GM21515 (cell line): ENCODE data around the gene CDCA7L.
A peak's percentile ranks its signal among the peaks of the same experiment; 100 is the strongest.
"Not testable (repeated sequence)": the region's sequence is repeated elsewhere in the genome, so short reads cannot be mapped to it uniquely, and the experiment has no call there.

Source experiments
- ATAC-seq: cut with Tn5 transposase; IDR thresholded peaks from one replicate; pipeline ENCODE4 v1.9.1; 2021; ENCODE audit not compliant: unreplicated experiment

CDCA7L gene

DNA sequence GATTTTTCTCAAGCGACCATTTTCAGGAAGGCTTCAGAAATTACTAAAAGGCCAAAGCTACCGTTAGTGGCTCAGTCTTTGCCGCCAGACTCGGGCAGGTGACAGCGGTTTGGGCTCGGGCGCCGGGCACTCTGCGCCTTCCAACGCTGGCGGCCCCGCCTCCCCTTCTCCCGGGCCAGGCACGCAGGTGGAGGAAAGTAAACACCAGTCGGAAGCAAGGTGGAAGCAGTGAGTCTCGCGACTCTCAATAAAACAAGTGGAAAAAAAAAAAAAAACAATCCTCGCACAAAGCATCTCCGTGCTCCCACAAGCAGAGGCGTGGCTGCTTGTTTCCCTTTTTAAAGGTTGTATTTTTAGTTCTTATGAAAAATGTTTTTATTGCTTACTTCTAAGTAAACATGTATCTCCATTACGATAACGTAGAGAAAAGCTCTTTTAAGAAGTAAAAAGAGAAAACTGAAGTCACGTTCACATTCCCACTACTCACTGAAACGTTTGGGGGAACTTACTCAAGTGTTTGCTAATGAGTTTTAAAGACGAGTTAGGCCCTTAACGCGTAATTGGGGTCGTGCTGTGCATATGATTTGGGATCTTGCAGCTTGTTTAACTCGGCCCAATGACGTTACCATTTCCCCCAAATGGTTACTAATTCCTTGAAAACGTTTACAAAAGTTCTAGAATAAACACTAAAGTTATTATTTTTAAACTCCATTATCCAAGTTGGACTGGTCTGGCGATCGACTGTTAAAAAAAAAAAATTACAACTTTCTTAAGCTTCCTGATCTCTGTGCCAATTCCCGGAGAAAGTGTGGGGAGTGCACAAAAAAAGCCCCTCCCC, 864 bp downstream of the CDCA7L start:
- no peak for ATAC-seq

DNA sequence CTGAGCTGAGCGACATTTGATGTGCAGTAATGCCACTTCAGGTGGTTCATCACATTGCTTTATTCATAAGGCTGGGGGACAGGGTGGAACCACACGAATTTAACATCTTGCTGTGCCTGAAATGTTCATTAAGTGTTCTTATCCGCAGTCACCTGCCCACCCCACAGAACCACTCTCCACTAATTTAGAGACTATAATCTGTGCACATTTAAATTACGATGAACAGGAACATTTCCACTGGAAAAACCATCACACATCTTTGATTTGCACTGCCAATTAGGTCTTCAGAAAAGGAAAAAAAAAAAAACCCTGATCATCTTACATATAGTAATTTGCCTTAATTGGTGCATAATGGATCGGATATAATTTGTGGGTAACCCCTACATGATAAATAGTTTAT, 2.3 kb downstream of the CDCA7L start:
- ATAC-seq: no peak

DNA sequence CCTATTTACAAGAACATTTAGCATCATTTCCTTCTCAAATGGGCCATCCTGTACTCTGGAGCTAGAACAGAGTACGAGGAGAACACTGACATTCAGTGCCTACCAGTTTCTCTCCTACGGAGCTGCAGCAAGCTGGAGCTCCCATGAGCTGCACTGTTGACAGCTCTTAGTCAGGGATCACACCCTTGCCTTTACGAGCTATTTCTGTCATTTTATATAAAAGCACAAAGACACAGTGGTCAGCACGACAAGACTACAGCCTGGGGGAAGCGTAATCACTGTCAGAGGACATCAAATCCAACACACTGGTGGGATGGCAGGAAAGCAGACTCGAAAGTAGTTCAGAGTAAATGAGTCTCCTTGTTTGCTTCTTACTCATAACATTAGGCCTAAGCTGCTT, 2.7 kb downstream of the CDCA7L start:
- no peak for ATAC-seq

DNA sequence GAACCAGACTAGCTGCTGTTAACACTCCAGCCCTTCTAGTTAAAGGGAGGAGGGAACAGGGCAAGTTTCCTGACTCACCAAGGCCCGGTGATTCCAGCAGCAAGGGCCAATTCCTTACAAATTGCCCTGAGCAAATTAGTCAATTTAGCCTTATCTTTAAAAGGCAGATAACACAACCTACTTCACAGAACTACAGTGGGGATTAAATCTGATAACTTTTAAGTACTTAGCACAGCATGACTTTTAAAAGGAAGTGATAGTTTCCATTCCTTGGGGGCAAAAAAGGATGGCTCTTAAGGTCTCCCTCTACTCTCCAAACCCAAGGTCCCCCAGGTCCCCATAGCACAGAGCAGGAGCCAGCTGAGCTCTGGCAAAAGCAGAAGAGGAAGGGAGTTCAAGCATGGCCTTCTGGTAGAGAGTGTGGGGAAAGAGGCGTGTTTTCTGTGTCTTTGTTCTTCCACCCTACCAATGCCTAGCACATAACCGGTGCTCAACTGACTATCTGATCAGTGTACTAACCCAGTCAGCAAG, 4.0 kb downstream of the CDCA7L start:
- ATAC-seq: peak; percentile 28

DNA sequence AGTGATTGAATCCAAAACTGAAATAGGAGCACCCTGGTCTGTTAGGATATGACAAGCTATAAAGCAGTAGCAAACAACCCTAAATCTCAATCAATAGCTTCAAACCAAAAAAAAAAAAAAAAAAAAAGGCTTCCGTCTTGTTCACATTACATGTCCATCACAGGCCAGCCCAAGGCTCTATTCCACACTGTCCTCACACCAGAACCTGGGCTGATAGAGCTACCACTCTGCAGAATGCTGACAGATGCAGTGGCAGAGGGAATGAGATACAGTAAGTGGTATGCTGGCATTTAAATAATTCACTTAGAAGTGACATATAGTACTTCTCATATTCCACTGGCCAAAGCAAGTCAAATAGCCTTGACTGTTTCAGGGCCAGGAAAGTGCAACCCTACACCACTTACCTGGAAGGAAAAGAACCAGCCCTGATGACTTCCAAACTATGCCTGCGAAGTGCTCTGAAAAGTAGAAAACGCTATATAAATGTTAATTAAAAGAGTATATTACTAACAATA, 5.8 kb downstream of the CDCA7L start:
- ATAC-seq: no peak

DNA sequence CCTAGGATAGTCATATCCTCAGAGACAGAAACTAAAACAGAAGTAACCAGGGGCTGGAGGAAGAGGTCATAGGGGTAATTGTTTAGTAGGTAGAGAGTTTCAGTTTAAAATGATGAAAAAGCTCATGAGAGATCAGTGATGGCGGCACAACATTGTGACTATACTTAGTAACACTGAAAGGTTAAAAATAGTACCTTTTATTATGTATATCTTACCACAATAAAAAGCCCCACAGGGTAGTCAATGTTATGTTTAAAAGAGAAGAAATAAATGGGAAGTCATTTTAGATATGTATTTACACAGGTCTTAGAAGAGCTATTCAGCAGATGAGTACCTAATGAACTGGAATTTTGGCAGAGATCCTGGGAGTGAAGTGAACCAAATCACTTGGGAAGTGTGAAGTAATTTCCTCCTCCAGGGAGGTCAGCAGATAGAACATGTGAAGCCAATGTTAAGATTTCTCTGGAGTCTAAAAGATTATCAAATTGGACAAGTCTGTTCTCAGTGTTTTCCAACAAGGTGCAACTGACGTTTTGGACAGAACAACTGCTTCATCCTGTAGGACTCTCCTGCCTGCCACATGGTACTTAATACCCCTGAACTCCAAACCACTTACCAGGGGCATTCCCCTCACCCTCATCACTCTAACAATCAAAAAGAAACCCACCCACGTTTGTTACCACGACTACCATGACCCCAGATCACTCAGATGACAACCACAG, 6.4 kb downstream of the CDCA7L start:
- peak; percentile 64 for ATAC-seq

DNA sequence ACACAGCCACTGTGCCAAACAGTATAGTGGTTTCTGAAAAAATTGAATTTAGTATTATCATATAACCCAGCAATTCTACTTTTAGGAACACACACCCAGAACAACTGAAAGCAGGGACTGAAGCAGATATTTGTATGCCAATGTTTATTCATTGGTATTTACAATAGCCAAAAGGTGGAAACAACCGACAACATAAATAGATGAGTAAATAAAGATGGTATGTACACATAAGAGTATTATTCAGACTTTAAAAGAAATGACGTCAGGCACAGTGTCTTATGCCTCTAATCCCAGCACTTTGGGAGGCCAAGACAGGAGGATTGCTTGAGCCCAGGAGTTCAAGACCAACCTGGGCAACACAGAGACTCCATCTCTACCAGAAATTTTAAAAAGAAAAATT, 7.2 kb downstream of the CDCA7L start:
- no peak for ATAC-seq

DNA sequence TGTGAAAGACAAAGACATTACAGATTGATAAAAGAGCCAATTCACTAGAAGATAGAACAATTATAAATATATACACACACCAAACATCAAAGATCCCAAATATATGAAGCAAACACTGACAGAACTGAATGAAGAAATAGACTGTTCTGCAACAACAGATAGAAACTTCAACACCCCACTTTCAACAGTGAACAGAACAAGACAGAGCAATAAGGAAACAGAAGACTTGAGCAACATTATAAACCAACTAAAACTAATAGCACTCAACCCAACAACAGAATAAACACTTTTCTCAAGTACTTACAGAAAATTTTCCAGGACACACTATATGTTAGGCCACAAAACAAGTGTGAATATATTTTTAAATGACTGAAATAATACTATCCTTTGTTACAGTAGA, 10.9 kb downstream of the CDCA7L start:
- ATAC-seq: no peak

DNA sequence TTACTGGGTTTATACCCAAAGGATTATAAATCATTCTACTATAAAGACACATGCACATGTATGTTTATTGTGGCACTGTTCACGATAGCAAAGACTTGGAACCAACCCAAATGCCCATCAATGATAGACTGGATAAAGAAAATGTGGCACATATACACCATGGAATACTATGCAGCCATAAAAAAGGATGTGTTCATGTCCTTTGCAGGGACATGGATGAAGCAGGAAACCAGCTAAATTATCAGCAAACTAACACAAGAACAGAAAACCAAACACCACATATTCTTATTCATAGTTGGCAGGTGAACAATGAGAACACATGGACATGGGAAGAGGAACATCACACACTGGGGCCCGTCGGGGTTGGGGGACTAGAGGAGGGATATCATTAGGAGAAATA, 12.4 kb downstream of the CDCA7L start:
- not testable (repeated sequence) for ATAC-seq

DNA sequence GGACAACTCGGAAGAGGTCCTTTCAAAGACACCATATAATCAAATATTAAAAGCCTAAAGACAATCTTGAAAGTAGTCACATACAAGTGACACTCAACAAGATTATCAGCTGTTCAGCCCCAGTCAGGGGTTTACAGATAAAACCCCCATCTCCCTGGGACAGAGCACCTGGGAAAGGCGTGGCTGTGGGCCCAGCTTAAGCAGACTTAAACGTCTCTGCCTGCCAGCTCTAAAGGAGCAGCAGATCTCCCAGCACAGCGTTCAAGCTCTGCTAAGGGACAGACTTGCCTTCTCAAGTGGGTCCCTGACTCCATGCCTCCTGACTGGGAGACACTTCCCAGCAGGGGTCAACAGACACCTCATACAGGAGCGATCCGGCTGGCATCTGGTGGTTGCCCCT, 18.0 kb downstream of the CDCA7L start:
- no peak for ATAC-seq

DNA sequence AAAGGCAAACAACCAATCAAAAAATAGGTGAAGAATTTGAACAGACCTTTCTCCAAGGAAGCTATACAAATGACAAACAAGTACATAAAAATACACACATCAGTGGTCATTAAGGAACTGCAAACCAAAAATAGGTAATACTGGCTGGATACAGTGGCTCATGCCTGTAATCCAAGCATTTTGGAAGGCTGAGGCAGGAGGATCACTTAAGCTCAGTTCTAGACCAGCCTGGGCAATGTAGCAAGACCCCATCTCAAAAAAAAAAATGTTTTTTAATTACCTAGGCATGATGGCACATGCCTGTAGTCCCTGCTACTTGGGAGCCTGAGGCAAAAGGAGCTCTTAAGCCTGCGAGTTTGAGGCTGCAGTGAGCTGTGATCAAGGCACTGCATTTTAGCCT, 19.3 kb downstream of the CDCA7L start:
- ATAC-seq: no peak

DNA sequence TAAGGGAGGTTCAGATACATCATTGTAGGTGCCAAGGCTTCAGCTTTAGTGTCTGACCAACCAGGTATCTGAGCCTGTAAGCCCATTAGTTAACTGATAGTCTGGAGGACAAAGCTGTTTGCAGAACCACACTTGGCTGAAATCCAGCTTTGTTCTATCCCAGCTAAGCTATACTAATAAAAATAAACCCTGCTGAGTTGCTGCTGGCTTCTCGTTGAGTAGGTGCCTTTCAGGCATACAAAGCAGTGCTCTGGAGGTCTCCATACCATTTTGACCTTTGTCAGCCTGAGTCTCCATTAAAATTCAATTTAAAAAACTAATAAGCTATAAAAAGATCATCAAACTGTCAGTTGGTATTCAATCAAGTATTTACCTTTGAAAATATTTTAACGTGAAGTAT, 22.0 kb downstream of the CDCA7L start:
- ATAC-seq: no peak

DNA sequence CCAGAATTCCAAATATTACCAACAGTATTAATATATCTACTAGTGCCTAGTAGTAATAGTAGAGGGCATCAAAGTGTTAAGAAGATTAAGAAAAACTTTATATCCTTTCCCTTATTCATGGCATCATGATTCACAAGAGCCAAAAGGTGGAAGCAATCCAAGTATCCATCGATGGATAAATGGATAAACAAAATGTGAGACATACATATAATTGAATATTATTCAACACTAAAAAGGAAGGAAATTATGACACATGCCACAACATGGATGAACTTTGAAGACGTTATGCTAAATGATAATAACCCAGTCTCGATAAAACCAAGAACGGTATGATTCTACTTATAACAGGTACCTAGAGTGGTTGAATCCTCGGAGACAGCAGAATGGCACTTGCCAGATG, 23.1 kb downstream of the CDCA7L start:
- no peak for ATAC-seq

DNA sequence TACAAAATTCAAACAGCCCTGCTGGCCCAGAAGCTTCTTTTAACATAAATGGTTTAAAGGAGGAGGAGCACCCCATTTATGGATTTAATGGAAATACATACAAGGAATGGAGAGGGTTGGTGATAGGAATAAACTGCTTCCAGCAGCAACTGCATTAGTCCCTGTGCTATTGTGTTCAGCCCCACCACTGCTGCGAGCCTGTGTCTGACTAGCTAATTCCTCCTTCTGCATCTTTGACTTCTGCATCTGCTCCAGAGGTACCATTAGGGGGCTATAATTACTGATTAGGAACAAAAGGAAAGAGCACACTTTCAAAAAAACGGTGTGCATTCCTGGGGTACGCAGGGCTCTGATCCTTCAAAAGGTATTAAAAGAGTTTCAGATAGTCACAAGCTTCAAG, 24.8 kb downstream of the CDCA7L start:
- ATAC-seq: no peak

DNA sequence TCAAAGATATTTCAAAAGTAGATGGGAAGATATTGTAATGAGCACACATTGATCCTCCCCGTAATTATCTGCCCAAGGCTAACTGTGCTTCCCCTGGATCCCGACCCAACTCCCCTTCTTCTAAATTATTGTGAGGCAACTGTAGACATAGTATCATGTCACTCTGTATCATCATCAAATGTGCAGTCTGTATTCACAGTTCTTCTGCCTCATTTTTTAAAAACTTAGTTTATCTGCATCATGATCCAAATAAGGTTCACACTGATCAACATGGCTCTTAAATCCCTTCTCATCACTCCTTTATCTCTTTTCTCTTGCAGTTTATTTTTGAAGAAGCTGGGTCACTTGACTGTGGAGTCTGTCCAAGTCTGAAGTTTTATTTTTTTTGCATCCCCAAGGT, 27.5 kb downstream of the CDCA7L start:
- ATAC-seq: no peak

DNA sequence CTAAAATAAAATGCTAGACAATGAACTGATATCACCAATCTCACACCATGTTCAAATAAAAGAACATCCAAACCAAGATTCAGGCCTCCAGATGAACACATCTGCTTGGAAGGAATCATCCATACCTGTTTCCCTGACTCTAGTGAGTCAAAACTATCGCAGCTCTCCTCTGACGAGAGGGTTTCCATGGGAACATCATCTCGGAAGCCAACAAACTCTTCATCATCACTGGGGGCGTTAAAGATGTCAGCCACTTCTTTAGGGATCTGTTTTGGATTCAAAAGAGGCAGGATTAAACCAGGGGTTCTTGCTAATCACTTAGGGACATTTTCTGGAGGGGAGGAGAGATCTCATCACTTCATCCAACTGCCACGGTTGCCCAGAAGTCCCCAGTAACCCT, 29.1 kb downstream of the CDCA7L start:
- ATAC-seq: no peak

DNA sequence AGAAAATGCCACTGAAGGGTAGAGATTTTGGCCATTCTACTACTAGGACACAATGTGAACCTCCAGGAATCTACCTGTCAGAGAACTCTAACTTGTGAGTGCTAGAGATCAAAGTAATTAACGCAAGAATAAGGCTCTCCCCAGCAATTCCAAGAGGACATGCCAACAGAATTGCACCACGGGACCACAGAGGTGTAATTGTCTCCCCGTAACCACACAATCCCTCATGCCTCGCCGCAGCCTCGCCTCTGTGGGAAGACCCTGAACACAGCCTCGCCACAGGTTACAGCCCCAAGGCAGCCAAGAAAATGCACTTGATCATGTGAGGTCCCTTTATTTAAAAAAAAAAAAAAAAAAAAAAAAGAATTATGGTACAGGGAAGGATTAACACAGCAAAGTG, 29.5 kb downstream of the CDCA7L start:
- no peak for ATAC-seq

DNA sequence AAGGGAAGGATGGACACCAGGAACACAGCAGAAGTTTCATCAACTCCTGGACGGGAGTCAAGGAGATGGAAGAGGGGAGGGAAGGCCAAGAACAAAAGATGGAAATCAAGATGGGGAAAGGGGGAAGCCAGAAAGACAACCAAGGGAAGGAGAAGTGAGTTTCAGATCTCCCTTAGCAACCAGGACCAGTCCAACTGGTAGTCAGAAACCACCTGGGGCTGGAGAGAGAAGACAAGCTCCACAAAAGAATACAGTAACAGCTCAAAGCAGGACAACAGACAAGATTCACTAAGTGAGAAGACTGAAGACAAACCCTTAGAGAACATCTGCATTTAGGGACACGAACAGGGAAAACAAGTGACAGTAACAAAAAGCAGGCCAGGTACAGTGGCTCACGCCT, 30.6 kb downstream of the CDCA7L start:
- no peak for ATAC-seq

DNA sequence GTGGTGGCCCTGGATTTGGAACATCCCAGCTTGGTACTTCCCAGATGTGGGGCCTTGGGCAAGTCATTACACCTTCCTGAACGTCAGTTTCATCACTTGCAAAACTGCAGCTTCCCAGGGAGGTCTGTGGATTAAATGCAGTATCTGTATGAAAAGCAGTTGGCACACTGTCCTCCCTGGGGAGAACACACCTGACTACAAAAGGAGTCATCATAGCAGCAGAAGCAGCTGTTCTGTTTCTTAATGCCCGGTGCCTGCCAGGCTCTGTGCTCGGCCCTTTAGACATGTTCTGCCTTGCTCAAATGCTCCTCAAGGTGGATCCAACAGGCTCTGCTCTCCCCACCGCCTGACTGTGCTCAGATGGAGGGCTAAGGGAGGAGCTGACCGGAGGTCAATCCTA, 31.0 kb downstream of the CDCA7L start:
- no peak for ATAC-seq

DNA sequence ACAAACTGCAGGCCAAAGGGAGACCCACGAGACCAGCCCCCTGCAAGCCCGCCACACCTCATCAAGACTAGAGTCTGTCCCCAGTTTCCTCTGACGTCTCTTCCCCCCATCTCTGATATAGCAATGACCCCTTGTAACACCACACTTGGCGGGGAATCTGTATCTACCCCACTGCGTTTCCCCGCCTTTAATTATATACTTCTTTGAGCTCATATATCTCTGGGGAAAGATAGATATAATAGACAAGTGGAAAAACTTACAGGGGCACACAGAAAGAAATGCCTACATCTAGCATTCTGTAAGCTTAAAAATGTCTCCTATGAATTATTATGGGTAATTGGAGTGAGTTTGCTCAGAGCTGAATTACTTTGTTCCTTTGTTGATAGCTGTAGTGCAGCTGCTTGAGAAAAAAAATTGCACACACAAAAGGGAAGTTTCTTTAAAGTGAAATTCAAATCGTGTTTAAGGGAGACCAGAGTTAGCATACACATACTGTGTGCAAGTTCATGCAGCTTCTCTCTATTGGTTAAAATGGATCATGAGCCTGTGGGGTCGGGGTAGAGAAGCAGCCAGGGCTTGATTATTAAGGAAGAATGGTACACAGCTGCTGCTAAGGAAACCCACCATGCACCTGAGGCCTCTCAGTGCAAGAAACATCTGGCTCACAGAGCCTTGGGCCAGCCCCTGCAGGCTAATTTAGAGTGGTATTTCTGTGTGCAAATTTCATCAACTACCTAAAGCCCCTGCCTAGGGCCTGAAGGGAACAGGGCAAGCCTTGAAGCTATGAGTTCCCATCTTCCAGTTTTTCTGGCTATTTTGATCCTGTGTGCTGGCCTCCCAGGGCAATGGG, 32.5 kb downstream of the CDCA7L start:
- no peak for ATAC-seq

DNA sequence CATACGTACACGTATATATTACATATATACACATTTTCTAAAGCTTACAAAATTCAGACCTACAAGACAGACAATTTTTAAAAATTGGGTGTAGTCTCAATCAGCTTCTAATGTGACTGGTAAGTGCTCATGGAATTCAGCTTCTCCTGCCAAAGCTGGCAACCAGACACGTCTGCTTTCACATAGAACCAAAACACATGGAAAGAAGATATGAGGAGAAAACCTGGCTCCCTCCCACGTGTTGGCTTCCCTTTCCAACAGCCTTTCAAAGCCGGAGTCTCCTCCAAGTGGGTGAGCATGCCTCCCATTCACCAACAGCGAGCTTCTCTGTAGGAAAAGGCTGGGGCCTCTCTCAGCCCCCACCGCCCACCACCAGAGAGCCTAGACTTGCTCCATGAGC, 33.4 kb downstream of the CDCA7L start:
- no peak for ATAC-seq
